Measurements from ENCODE around the gene SDCCAG8.

Gene SDCCAG8

GRCh38 chr1:243315455-243315854 lies 59.6 kb downstream of the SDCCAG8 start:
- in situ Hi-C loops (cut with MboI; ENCODE audit: low sequenced_read_pairs, unreplicated experiment): loop anchor here (25.0 kb wide), 1 partner anchor 853 kb away; no protein-coding TSS in a partner anchor
- DNase-seq (ENCODE audit: low spot score): no peak
- TF ChIP-seq CTCF (IDR thresholded peaks at IDR 0.05; ENCODE audit: borderline replicate concordance, control extremely low read depth, extremely low read depth, insufficient read depth, missing control alignments): no peak

GRCh38 chr1:243315893-243316292 lies 60.1 kb downstream of the SDCCAG8 start:
- no peak for DNase-seq (ENCODE audit: low spot score)
- in situ Hi-C loops (cut with MboI; ENCODE audit: low sequenced_read_pairs, unreplicated experiment): loop anchor here (25.0 kb wide), 1 partner anchor 854 kb away; no protein-coding TSS in a partner anchor
- no peak for TF ChIP-seq CTCF (IDR thresholded peaks at IDR 0.05; ENCODE audit: borderline replicate concordance, control extremely low read depth, extremely low read depth, insufficient read depth, missing control alignments)

- DNase-seq (ENCODE audit: low spot score): no peak
- TF ChIP-seq CTCF (IDR thresholded peaks at IDR 0.05; ENCODE audit: borderline replicate concordance, control extremely low read depth, extremely low read depth, insufficient read depth, missing control alignments): no peak
- in situ Hi-C loops (cut with MboI; ENCODE audit: low sequenced_read_pairs, unreplicated experiment): loop anchor here (25.0 kb wide), 1 partner anchor 854 kb away; no protein-coding TSS in a partner anchor
Observed at GRCh38 chr1:243316366-243316989, 60.6 kb downstream of the SDCCAG8 start.

- in situ Hi-C loops (cut with MboI; ENCODE audit: low sequenced_read_pairs, unreplicated experiment): loop anchor here (25.0 kb wide), 1 partner anchor 858 kb away; no protein-coding TSS in a partner anchor
Observed at GRCh38 chr1:243320224-243320623, 64.4 kb downstream of the SDCCAG8 start.

GRCh38 chr1:243322326-243322725 lies 66.5 kb downstream of the SDCCAG8 start:
- no peak for TF ChIP-seq CTCF (IDR thresholded peaks at IDR 0.05; ENCODE audit: borderline replicate concordance, control extremely low read depth, extremely low read depth, insufficient read depth, missing control alignments)
- in situ Hi-C loops (cut with MboI; ENCODE audit: low sequenced_read_pairs, unreplicated experiment): loop anchor here (25.0 kb wide), 1 partner anchor 860 kb away; no protein-coding TSS in a partner anchor
- no peak for DNase-seq (ENCODE audit: low spot score)

More at GRCh38 chr1:243320224-243320623, 64.4 kb downstream of the SDCCAG8 start:
- TF ChIP-seq CTCF (IDR thresholded peaks at IDR 0.05; ENCODE audit: borderline replicate concordance, control extremely low read depth, extremely low read depth, insufficient read depth, missing control alignments): no peak
- no peak for DNase-seq (ENCODE audit: low spot score)

GRCh38 chr1:243323491-243323890 lies 67.7 kb downstream of the SDCCAG8 start:
- in situ Hi-C loops (cut with MboI; ENCODE audit: low sequenced_read_pairs, unreplicated experiment): loop anchor here (25.0 kb wide), 1 partner anchor 861 kb away; no protein-coding TSS in a partner anchor
- no peak for DNase-seq (ENCODE audit: low spot score)
- no peak for TF ChIP-seq CTCF (IDR thresholded peaks at IDR 0.05; ENCODE audit: borderline replicate concordance, control extremely low read depth, extremely low read depth, insufficient read depth, missing control alignments)

Data from GM13976 (cell line).